IMR-90 (cell line): ENCODE measurements around the gene WDTC1.

Experiments used
- CEBPB ChIP-seq: IDR thresholded peaks from 2 replicates; pipeline ENCODE4 v1.6.1; 2012; ENCODE audit warnings: low read depth, low read length, improper control_type of control experiment
- ELK1 ChIP-seq: fragments of 150-350 bp; IDR thresholded peaks from 2 replicates; pipeline ENCODE4 v1.6.1; 2016; ENCODE audit warnings: low read depth, mild to moderate bottlenecking, low read length, moderate library complexity, borderline replicate concordance
- MAZ ChIP-seq: IDR thresholded peaks from 2 replicates; pipeline ENCODE4 v1.6.1; 2012; ENCODE audit warnings: low read depth, mild to moderate bottlenecking, low read length, improper control_type of control experiment, moderate library complexity, borderline replicate concordance
- POLR2A ChIP-seq: IDR thresholded peaks from 2 replicates; pipeline ENCODE4 v1.6.1; 2012; ENCODE audit warnings: mild to moderate bottlenecking, low read depth, low read length
- RAD21 ChIP-seq: IDR thresholded peaks from 2 replicates; pipeline ENCODE4 v1.6.1; 2012; ENCODE audit warnings: low read length, improper control_type of control experiment
- RCOR1 ChIP-seq: IDR thresholded peaks from 2 replicates; pipeline ENCODE4 v1.6.1; 2012; ENCODE audit warnings: mild to moderate bottlenecking, low read length, improper control_type of control experiment; ENCODE audit not compliant: insufficient replicate concordance
- RFX5 ChIP-seq: IDR thresholded peaks from 2 replicates; pipeline ENCODE4 v1.8.0; 2012; ENCODE audit warnings: low read depth, mild to moderate bottlenecking, low read length, moderate library complexity
- USF2 ChIP-seq: fragments of 150-350 bp; IDR thresholded peaks from 2 replicates; pipeline ENCODE4 v1.6.1; 2017; ENCODE audit warnings: mild to moderate bottlenecking, antibody characterized with exemption, low read length, low read depth
- TF ChIP-seq, protein P1 (sequence below): conservative IDR thresholded peaks from 2 replicates; pipeline ENCODE4 v1.5.1; 2012; ENCODE audit warnings: mild to moderate bottlenecking, low read depth, low read length, improper control_type of control experiment

- TF ChIP-seq POLR2A (no peak), MAZ (no peak), RAD21 (no peak), USF2 (no peak), RFX5 (no peak), CEBPB (no peak), RCOR1 (no peak), ELK1 (no peak)
- TF ChIP-seq, protein P1, sequence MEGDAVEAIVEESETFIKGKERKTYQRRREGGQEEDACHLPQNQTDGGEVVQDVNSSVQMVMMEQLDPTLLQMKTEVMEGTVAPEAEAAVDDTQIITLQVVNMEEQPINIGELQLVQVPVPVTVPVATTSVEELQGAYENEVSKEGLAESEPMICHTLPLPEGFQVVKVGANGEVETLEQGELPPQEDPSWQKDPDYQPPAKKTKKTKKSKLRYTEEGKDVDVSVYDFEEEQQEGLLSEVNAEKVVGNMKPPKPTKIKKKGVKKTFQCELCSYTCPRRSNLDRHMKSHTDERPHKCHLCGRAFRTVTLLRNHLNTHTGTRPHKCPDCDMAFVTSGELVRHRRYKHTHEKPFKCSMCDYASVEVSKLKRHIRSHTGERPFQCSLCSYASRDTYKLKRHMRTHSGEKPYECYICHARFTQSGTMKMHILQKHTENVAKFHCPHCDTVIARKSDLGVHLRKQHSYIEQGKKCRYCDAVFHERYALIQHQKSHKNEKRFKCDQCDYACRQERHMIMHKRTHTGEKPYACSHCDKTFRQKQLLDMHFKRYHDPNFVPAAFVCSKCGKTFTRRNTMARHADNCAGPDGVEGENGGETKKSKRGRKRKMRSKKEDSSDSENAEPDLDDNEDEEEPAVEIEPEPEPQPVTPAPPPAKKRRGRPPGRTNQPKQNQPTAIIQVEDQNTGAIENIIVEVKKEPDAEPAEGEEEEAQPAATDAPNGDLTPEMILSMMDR, result no peak
Measured at GRCh38 chr1:27327964-27328363, 93.5 kb downstream of the WDTC1 start.
